Suppressor macrophage (primary cell): ENCODE measurements around the gene NRCAM.

Experiments used
- DNase-seq, 4 experiments: peaks; one replicate each; pipeline ENCODE4 v3.0.0-alpha.2; 2020 to 2022

The NRCAM gene

DNA sequence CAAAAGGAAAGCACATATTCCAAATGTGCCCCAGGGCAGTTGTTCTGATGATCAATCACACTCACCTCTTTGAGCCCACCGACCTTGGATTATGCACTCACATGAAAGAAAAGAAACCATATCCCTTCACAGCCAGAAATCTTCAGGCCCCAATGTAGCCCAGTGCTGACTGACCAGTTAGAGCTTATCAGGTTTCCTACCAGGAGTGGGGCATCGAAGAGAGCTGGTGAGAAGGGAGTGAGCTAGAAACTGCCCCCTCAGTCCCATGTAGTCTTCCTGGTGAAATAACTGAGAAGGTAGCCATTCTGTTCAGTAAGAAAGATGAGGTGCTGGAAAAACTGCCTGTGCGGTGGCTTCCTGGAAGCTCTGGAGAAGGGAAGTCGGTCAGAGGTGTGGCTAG lies 32.2 kb downstream of the NRCAM start:
- no peak for DNase-seq

DNA sequence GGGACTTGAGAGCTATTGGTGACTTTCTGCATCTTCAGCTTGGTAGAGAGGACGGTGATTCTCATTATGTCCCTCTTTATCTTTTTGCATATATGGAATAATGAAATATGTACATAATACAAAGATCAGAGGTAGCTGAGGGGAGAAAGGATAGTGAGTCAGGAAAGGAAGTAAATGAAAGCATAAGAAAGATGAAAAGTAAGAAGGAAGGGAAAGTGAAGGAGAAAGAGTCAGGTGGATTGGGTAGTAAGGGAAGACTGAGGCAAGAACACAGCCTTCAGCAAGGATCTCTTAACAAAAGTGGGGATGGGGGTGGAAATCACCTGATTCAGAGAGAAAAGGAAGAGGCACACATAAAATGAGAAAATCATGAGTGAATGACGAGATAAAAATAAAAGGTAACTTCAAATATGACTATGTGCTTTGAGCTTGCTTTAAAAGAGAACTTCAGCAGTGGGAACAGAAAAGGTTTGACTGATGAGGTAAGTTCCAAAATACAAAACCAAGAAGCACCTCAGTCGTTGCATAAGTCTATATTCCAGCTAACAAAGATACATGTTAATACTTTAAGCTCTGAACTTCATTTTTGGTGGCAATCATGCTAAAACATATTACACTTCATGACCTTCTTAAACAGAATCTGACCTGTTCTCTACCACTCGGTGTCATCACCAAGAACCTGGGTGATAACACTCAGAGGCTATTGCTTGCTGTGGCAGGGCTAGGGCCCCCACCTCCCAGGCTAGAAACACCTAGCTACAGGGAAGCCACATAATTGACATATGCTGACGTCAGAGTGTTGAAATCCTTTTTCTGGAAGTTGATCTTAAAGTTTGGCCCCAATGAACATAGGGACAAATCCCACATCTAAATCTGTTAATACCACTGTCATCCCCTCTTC lies 32.9 kb downstream of the NRCAM start:
- DNase-seq = no peak

DNA sequence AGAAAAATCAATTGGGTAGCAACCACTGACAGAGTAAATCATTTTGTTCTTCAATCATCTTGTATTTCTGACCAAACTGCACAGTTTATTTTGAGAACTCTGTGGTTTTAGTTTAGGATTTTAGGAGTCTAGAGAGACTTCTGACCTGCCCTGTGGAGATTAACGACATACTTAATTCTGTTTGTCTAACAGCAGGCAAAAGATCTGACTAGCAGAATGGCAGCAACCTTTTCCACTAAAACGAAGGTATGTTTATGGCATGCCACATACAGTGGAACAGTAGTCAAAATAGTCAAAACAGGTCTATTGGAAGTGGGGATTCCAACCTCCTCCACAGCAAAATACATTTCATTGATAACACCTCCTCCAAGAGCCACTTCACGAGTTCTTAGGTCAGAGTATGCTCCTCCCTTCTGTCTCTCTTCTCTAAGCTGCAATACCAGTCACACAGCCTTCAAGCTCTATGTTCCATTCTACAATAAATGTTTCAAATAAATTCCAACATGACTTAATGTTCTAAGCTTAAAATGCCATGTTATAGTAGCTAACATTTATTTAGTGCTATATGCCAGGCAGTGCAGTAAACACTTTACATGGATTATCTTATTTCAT lies 34.4 kb downstream of the NRCAM start:
- no peak for DNase-seq

GRCh38 chr7:108419961-108420908 lies 36.0 kb downstream of the NRCAM start:
- peak in 3 of 4 experiments; percentile 6 to 41 (median 8) for DNase-seq

DNA sequence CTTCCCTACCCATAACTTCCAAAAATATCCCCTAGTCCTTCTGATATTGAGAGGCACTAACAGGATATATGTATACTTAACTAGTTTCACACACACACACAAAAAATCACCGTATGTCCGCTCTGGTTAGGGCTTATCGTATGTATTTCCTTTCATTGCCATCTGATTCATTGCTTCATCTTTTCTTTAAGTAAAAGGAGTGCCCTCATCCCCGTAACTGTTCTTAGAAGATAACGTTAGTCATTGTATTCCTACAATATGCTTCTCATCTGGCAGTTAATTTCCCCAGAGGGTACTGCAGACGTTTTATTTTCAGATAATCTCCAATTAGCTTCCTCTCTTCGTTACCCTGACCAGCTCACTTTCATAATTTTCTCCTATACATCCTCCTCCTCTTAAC lies 37.3 kb downstream of the NRCAM start:
- DNase-seq = no peak

GRCh38 chr7:108417926-108418325 lies 38.3 kb downstream of the NRCAM start:
- DNase-seq = no peak

- no peak for DNase-seq
These were observed 39.1 kb downstream of the NRCAM start for GRCh38 chr7:108417144-108417543.

DNA sequence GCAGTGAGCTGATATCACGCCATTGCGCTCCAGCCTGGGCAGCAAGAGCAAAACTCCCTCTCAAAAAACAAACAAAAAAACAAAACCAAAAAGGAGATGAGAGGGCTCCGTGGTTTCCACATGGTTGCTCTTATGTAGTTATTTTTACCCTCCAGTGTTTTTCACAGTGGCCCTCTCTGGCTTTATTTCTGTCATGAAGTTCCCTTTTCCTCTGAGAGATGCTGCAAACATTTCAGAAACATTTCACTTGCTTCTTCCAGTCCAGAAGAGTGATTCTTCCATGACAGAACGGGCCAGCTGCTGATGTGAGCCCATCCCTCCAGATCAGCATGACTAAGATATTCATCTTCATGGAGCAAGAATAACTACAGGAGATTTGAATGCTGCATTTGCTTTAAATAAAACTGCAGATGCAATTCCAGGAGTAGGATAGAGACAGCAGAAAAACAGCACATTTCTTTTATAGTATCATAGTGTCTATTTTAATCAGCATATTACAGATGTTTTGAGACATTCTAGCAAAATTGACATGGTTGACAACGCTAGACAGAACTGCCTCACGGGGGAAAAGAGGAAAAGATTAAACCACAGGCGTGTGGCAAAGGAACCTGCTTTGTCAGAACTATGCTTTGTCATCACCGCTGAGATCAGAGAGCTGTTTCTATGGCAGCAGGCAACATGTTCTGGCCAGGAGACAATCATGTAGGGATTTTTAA lies 40.3 kb downstream of the NRCAM start:
- peak; percentile 62 to 76 (median 64) for DNase-seq

DNA sequence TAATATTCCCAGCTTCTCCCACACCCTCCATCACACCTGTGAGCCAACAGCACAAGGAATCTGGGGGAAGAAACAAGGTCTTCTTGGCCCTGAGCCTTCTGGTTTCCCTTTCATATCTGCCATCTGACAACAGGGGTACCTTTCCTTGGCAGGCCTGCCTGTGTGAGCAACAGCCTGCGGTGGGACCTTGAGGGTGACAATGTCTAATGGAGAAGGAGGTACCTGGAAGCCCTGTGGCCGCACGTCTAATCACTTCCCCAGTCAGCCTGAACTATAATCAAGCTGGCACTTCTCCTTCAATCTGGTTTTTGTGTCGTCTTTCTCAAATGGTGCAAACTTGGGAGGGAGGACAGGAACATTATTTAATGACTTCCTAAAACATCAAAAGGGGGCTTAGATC lies 41.2 kb downstream of the NRCAM start:
- DNase-seq = peak in 1 of 4 experiments; percentile 5

- DNase-seq = peak; percentile 12 to 44 (median 18)
These were observed 42.3 kb downstream of the NRCAM start for GRCh38 chr7:108413782-108414492.

GRCh38 chr7:108413337-108413736 lies 42.9 kb downstream of the NRCAM start:
- no peak for DNase-seq

DNA sequence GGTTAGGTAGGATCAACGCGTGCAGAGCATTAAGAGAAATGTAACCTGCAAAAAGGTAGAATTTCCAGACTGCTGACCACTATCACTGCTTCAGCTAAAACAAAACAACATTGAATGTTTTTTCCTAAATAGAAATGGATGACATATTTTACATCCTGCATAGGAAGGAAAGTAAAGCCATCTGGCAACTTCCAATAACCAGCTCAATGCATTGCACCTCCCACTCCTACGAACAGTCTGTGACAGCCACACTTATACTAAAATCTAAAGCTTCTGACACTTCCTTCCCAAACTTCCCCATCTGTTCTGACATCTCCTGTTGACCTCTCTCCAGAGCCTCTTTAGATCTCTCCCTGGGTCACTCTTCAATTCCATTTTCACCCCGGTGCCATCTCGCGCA lies 47.1 kb downstream of the NRCAM start:
- DNase-seq = no peak

- no peak for DNase-seq
These were observed 47.8 kb downstream of the NRCAM start for GRCh38 chr7:108408296-108408991.

- DNase-seq = no peak
These were observed 48.6 kb downstream of the NRCAM start for GRCh38 chr7:108407676-108408075.

DNA sequence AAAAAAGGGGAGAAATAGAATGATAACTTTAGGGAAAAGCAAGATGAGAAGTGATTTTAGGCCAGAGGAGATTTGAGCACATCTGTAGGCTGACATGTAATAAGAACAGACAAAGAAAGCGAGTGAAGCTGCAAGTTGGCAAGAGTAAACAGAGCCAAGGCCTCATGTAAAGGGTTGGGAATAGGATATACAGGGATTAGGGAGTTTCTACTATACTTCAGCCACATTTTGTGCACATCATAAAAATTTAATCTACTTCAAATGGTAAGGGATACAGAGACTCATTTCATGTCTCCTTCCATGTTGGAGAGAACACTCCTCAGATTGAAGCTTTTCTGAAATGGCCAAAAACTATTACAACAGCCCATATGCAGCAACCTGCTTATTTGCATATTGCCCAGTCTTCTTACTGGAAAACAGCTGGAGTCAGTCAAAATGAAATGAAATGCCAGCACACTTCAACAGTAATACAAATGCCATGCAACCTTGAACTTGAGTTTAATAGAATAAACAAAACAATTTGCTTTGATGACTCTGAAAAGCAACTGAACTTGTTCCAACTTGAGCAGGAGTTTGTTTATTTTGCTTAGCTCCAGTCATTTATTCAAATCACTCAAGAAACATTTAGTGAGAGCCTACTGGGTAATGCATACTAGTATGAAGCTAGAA lies 49.9 kb downstream of the NRCAM start:
- no peak for DNase-seq

DNA sequence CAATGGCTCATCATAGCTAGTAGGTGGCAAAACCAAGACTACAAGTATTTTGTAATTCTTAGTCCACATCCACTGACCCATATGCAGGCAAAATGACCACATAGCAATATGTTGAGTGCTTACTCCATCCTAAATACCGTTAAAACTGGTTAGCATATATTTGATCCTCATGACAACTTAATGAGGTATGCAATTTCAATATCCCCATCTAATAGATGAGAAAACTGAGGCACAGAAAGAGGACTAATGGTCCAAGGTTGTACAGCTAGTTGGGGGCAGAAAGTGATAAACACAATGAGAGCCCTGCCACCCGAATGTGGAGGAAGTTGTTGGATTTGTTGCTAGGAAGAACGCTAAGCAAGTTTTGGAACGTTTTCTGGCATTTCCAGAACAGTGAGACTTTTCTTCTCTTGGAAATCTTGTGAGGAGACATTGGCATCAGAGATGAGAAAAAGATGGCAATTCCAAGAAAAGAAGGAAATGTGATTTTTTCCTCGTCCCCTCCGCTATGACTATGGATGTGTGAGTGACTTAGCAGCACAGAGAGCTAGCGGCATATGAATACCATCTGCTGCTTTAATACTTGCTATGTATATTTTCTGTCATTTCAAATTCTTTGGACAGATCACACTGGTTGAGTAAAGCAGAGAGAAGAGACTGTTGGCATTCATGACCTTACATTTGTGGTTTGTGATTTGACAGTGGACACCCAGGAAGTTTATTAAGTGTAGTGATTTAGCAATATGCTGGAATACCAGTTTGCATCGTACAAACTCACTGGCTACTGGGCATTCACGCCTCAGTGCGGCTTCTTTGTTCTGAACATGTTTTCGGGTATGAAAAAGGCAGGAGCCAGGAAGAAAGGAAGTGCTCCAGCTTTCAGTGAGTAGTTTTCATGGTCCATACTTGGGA lies 51.5 kb downstream of the NRCAM start:
- DNase-seq = no peak

GRCh38 chr7:108403597-108404217 lies 52.5 kb downstream of the NRCAM start:
- DNase-seq = no peak

DNA sequence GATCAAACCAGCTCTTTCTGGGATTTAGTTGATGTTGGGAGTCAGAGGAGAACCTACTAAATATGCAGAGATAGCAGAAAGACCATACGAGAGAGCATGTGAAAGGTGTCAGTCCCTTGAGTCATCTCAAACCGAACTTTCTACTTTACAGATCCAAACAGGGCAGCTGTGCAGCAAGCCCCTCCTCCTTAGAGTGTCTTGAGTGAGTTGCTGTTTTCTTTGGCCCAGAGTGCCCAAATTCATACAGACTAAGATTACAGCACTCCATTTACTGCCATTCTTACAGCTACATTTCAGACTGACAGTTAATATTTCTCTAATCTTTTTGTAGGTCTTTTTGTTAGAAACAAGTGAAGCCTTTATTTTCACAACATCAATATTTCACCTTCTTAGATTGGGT lies 53.4 kb downstream of the NRCAM start:
- DNase-seq = no peak

- DNase-seq = no peak
These were observed 60.2 kb downstream of the NRCAM start for GRCh38 chr7:108396080-108396479.
